ENCODE data around the gene PILRB.

DNA sequence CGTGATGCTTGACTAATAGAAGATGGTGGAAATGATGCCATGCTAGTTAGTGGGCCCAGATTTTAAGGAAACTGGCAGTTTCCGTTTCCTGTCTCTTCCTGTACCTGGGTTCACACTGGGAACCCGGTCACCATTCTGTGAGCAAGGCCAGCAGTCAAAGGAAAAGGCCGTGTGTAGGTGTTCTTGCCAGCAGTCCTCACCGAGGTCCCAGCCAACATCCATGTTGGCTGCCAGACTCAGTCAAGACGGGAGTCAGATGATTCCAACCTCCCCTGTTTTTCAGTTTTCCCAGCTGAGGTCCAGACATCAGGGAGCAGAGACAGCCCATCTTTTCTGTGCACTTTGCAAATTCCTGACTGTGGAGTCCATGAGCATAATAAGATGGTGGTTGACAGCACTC, 15.2 kb upstream of the PILRB start:
- TF ChIP-seq POLR2A (IDR thresholded peaks at IDR 0.05) = no peak
- TF ChIP-seq, protein P1, sequence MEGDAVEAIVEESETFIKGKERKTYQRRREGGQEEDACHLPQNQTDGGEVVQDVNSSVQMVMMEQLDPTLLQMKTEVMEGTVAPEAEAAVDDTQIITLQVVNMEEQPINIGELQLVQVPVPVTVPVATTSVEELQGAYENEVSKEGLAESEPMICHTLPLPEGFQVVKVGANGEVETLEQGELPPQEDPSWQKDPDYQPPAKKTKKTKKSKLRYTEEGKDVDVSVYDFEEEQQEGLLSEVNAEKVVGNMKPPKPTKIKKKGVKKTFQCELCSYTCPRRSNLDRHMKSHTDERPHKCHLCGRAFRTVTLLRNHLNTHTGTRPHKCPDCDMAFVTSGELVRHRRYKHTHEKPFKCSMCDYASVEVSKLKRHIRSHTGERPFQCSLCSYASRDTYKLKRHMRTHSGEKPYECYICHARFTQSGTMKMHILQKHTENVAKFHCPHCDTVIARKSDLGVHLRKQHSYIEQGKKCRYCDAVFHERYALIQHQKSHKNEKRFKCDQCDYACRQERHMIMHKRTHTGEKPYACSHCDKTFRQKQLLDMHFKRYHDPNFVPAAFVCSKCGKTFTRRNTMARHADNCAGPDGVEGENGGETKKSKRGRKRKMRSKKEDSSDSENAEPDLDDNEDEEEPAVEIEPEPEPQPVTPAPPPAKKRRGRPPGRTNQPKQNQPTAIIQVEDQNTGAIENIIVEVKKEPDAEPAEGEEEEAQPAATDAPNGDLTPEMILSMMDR (IDR thresholded peaks at IDR 0.05) = no peak

All from ovary (tissue), 3 donors.